ENCODE results near the gene NUDT12. TPM values are rescaled to one million over a fixed set of nuclear protein-coding genes. Genes with fewer than 3 reads are reported as not detected.

NUDT12 gene
- total RNA-seq, 1 donor from 2014 or later, result 7.4 TPM

DNA sequence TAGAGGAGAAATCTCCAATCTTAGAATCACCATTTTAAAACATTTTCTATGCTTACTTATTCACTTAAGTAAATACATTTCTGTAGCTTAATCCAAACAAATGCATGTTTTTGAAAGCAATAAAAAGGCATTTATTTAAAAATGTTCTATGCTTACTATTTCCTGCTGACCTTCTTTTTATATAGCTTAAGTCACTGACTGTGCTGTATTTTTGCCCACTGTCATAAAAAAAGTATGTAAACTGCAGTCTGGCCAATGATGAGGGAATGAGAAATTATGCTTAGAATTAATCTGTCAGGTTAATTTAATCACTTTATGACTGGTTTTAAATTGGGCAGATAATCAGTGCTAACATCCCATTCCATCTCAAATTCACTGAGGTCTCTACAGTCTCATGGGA is 20.1 kb downstream of the NUDT12 start:
- H3K27ac Mint-ChIP-seq (ENCODE audit: unreplicated experiment), result no peak overlapping the region
- TF ChIP-seq, protein P1, sequence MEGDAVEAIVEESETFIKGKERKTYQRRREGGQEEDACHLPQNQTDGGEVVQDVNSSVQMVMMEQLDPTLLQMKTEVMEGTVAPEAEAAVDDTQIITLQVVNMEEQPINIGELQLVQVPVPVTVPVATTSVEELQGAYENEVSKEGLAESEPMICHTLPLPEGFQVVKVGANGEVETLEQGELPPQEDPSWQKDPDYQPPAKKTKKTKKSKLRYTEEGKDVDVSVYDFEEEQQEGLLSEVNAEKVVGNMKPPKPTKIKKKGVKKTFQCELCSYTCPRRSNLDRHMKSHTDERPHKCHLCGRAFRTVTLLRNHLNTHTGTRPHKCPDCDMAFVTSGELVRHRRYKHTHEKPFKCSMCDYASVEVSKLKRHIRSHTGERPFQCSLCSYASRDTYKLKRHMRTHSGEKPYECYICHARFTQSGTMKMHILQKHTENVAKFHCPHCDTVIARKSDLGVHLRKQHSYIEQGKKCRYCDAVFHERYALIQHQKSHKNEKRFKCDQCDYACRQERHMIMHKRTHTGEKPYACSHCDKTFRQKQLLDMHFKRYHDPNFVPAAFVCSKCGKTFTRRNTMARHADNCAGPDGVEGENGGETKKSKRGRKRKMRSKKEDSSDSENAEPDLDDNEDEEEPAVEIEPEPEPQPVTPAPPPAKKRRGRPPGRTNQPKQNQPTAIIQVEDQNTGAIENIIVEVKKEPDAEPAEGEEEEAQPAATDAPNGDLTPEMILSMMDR (IDR thresholded peaks at IDR 0.05), result no peak
- H3K27me3 Mint-ChIP-seq (ENCODE audit: low read depth), result no peaks in the 10 kb centered on the region
- no peak overlapping the region for H3K4me3 Mint-ChIP-seq (ENCODE audit: unreplicated experiment)
- no peak for DNase-seq (ENCODE audit: low spot score)
- H3K4me1 Mint-ChIP-seq (ENCODE audit: low read depth), result peaks cover 13% of the 10 kb centered on the region
- no peaks in the 10 kb centered on the region for H3K9me3 Mint-ChIP-seq (ENCODE audit: low read depth)
- peaks cover 1% of the 10 kb centered on the region for H3K36me3 Mint-ChIP-seq (ENCODE audit: low read depth)

DNA sequence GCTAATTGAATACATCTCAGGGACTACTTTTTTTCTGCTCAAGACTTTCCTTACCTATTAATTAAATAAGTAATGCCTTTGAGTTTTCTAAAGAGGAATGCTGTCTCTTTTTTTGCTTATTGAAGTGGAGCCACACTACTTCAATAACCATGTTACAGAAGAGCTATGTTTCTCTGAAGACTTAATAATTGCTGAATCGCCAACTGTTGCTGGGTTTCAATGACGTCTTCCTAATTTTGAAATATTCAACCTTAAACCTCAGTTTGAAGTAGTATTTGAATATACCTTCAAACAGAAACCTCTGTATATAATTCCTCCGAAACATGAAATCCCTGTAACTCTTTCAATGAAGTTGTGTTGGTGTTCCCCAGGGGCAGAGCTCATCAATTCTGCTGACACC is 21.0 kb downstream of the NUDT12 start:
- no peak overlapping the region for H3K27ac Mint-ChIP-seq (ENCODE audit: unreplicated experiment)

DNA sequence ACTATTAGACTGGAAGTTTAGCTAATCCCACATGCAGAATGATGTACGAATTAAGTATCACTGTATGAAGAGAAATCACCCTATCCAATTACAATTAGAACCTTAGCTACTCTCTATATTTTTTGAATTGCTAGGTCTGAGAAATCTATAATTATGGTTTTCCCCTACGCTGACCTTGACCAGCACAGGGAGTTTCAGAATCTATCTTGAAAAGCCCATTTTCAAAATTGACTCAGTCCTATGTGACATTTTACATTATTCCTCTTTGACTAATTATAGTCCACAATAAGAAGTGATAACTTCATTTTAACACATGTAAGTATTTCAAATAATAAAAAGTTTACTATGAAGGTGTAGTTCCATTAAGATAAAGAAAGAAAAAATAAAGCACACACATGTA is 21.5 kb downstream of the NUDT12 start:
- DNase-seq (ENCODE audit: low spot score), result no peak
- TF ChIP-seq, protein P1 (IDR thresholded peaks at IDR 0.05), result no peak
- Mint-ChIP-seq H3K36me3 (ENCODE audit: low read depth) (peaks cover 1% of the 10 kb centered on the region), H3K27ac (ENCODE audit: unreplicated experiment) (no peak overlapping the region), H3K9me3 (ENCODE audit: low read depth) (no peaks in the 10 kb centered on the region), H3K4me3 (ENCODE audit: unreplicated experiment) (no peak overlapping the region), H3K27me3 (ENCODE audit: low read depth) (no peaks in the 10 kb centered on the region), H3K4me1 (ENCODE audit: low read depth) (peaks cover 6% of the 10 kb centered on the region)

More for the DNA sequence above, 21.0 kb downstream of the NUDT12 start:
- Mint-ChIP-seq H3K36me3 (ENCODE audit: low read depth) (peaks cover 1% of the 10 kb centered on the region), H3K4me1 (ENCODE audit: low read depth) (peaks cover 6% of the 10 kb centered on the region), H3K4me3 (ENCODE audit: unreplicated experiment) (no peak overlapping the region), H3K27me3 (ENCODE audit: low read depth) (no peaks in the 10 kb centered on the region), H3K9me3 (ENCODE audit: low read depth) (no peaks in the 10 kb centered on the region)
- no peak for DNase-seq (ENCODE audit: low spot score)
- TF ChIP-seq, protein P1 (IDR thresholded peaks at IDR 0.05), result no peak

DNA sequence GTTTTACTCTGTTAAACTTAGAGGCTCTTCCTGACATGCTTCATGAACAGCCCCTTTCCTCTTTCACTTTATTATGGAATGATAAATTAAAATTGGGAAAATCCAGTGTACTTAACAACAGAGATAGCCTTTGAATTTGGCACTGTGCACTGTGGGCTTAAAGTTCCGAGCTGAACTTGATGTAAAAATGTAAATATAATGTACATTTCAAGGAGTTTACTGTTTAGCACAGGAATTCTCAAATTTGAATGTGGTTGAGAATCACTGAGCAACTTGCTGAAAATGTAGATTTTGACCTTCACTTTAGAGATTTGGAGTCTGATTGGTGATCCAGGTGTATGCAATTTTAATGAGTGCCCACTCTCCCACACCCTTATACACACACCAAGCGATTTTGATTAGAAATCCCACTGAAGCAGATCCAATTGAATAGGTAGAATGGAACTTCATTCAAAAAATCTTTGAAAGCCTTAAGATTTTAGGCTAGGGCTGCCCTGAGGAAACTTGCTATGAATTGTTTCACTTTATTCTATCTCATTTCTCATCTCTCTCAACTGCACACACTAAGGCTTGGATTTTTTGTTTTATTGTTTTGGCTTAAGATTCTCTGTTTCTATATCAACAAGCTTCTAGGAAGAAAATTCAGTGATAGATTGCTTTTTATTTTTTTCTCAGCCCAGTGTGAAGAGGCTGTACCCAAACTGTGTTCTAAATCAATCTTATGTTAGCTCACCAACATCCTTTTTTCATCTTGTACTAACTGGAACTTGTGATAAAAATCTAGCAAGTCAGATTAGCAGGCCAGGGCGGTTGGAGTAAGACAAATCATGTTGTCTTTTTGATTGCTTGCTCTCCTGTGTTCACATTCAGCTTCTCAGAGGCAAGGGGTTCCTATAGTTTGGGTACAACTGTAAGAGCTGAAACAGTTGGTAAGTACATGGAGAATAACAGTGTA is 22.9 kb downstream of the NUDT12 start:
- no peaks in the 10 kb centered on the region for H3K36me3 Mint-ChIP-seq (ENCODE audit: low read depth)
- DNase-seq (ENCODE audit: low spot score), result no peak
- H3K4me3 Mint-ChIP-seq (ENCODE audit: unreplicated experiment), result no peak overlapping the region
- TF ChIP-seq, protein P1 (IDR thresholded peaks at IDR 0.05), result no peak
- no peaks in the 10 kb centered on the region for H3K9me3 Mint-ChIP-seq (ENCODE audit: low read depth)
- no peaks in the 10 kb centered on the region for H3K27me3 Mint-ChIP-seq (ENCODE audit: low read depth)
- H3K27ac Mint-ChIP-seq (ENCODE audit: unreplicated experiment), result no peak overlapping the region
- H3K4me1 Mint-ChIP-seq (ENCODE audit: low read depth), result peaks cover 6% of the 10 kb centered on the region

DNA sequence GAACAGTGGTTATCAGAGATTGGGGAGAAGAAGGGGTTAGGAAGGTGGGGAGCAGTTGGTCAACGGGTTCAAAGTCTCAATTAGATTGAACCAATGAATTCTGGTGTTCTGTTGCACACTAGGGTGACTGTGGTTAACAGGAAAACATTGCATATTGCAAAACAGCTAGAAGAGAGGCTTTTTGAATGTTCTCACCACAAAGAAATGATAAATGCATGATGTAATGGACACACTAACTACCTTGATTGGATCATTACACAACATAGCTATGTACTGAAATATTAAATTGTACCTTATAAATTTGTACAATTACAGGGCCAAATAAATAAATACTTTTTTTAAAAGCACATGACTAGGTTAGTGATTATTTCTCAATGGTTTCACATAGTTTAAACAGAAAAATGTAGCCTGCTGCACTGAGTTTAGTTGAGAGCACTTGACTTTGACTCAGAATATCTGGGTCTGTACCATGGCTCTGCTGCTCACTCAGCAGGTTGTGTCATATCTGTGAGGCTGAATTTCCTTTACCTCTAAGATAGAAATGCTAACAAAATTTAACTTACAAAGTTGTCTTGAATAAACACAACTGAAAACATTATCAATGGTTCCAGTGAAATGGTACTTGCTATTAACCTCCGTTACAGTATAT is 30.4 kb downstream of the NUDT12 start:
- no peak for DNase-seq (ENCODE audit: low spot score)
- H3K4me3 Mint-ChIP-seq (ENCODE audit: unreplicated experiment), result no peak overlapping the region
- no peaks in the 10 kb centered on the region for H3K36me3 Mint-ChIP-seq (ENCODE audit: low read depth)
- no peaks in the 10 kb centered on the region for H3K27me3 Mint-ChIP-seq (ENCODE audit: low read depth)
- TF ChIP-seq, protein P1 (IDR thresholded peaks at IDR 0.05), result no peak
- peaks cover 3% of the 10 kb centered on the region for H3K9me3 Mint-ChIP-seq (ENCODE audit: low read depth)
- no peak overlapping the region for H3K27ac Mint-ChIP-seq (ENCODE audit: unreplicated experiment)
- peaks cover 7% of the 10 kb centered on the region for H3K4me1 Mint-ChIP-seq (ENCODE audit: low read depth)

All from chondrocyte (in vitro differentiated cells).